Measurements from ENCODE around the gene SMOC1. TPM values are rescaled to one million over a fixed set of nuclear protein-coding genes. Genes with fewer than 3 reads are reported as not detected.

Gene SMOC1
- total RNA-seq, 3 donors from 2014 or later (not counting 1 experiment from before 2014, with no cell fraction given), result not detected

- no peak for ATAC-seq
- Histone ChIP-seq H3K27me3 (ENCODE audit: control insufficient read depth, insufficient read depth, low read length) (no peaks in the 10 kb centered on the region), H3K9me3 (ENCODE audit: control insufficient read depth, insufficient read depth, low read length) (peaks cover 3% of the 10 kb centered on the region), H3K36me3 (ENCODE audit: control insufficient read depth, insufficient read depth, low read length) (no peaks in the 10 kb centered on the region), H3K27ac (ENCODE audit: low read length) (no peak overlapping the region), H3K4me1 (ENCODE audit: control insufficient read depth, insufficient read depth, low read length) (no peaks in the 10 kb centered on the region), H3K4me3 (ENCODE audit: low read length) (no peak overlapping the region)
- DNase-seq, result no peak
- H3K27ac Mint-ChIP-seq, result no peak overlapping the region
- 77% methylated on average over 5 of the region's 5 CpGs for WGBS (ENCODE audit: insufficient coverage)
- peaks cover 19% of the 10 kb centered on the region for H3K36me3 Mint-ChIP-seq
- intact Hi-C loops (cut with micrococcal nuclease), result no loop called here
- no peak overlapping the region for H3K4me3 Mint-ChIP-seq
- H3K4me1 Mint-ChIP-seq, result no peaks in the 10 kb centered on the region
- peaks cover 27 to 86% of the 10 kb centered on the region in 2 donors for H3K27me3 Mint-ChIP-seq (ENCODE audit: low read depth in 2 of 2)
- TF ChIP-seq CTCF (IDR thresholded peaks at IDR 0.05), result no peak
- peaks cover 9% of the 10 kb centered on the region in 2 donors for H3K9me3 Mint-ChIP-seq
Measured at GRCh38 chr14:69895109-69895508, 15.9 kb downstream of the SMOC1 start.

- no peak overlapping the region for H3K27ac ChIP-seq (ENCODE audit: low read length)
- H3K4me1 ChIP-seq (ENCODE audit: control insufficient read depth, insufficient read depth, low read length), result no peaks in the 10 kb centered on the region
- H3K27ac Mint-ChIP-seq, result no peak overlapping the region
- H3K27me3 Mint-ChIP-seq (ENCODE audit: low read depth in 2 of 2), result peaks cover 27 to 76% of the 10 kb centered on the region in 2 donors
- peaks cover 19% of the 10 kb centered on the region for H3K36me3 Mint-ChIP-seq
- no peak overlapping the region for H3K4me3 ChIP-seq (ENCODE audit: low read length)
- no peaks in the 10 kb centered on the region for H3K27me3 ChIP-seq (ENCODE audit: control insufficient read depth, insufficient read depth, low read length)
- no peaks in the 10 kb centered on the region for H3K36me3 ChIP-seq (ENCODE audit: control insufficient read depth, insufficient read depth, low read length)
- whole genome bisulfite sequencing (ENCODE audit: insufficient coverage), result 100% methylated on average over 1 of the region's 2 CpGs
- ATAC-seq, result no peak
- H3K4me3 Mint-ChIP-seq, result no peak overlapping the region
- TF ChIP-seq CTCF (IDR thresholded peaks at IDR 0.05), result no peak
- peaks cover 9% of the 10 kb centered on the region in 2 donors for H3K9me3 Mint-ChIP-seq
- no peak for DNase-seq
- peaks cover 3% of the 10 kb centered on the region for H3K9me3 ChIP-seq (ENCODE audit: control insufficient read depth, insufficient read depth, low read length)
- intact Hi-C loops (cut with micrococcal nuclease), result no loop called here
- H3K4me1 Mint-ChIP-seq, result no peaks in the 10 kb centered on the region
Measured at GRCh38 chr14:69896080-69896479, 16.9 kb downstream of the SMOC1 start.

- no peak for DNase-seq
- no peaks in the 10 kb centered on the region for H3K4me1 Mint-ChIP-seq
- no peak overlapping the region for H3K4me3 Mint-ChIP-seq
- no peak for ATAC-seq
- Histone ChIP-seq H3K4me3 (ENCODE audit: low read length) (no peak overlapping the region), H3K9me3 (ENCODE audit: control insufficient read depth, insufficient read depth, low read length) (peaks cover 3% of the 10 kb centered on the region), H3K27ac (ENCODE audit: low read length) (no peak overlapping the region), H3K36me3 (ENCODE audit: control insufficient read depth, insufficient read depth, low read length) (no peaks in the 10 kb centered on the region), H3K4me1 (ENCODE audit: control insufficient read depth, insufficient read depth, low read length) (no peaks in the 10 kb centered on the region), H3K27me3 (ENCODE audit: control insufficient read depth, insufficient read depth, low read length) (no peaks in the 10 kb centered on the region)
- WGBS (ENCODE audit: insufficient coverage), result 88% methylated on average over 2 of the region's 2 CpGs
- peaks cover 19% of the 10 kb centered on the region for H3K36me3 Mint-ChIP-seq
- H3K27me3 Mint-ChIP-seq (ENCODE audit: low read depth in 2 of 2), result peaks cover 24 to 68% of the 10 kb centered on the region in 2 donors
- no peak overlapping the region for H3K27ac Mint-ChIP-seq
- no peak for TF ChIP-seq CTCF (IDR thresholded peaks at IDR 0.05)
- peaks cover 9% of the 10 kb centered on the region in 2 donors for H3K9me3 Mint-ChIP-seq
- intact Hi-C loops (cut with micrococcal nuclease), result no loop called here
Measured at GRCh38 chr14:69896972-69897371, 17.8 kb downstream of the SMOC1 start.

GRCh38 chr14:69900603-69901002 lies 21.4 kb downstream of the SMOC1 start:
- no peak for DNase-seq
- Histone ChIP-seq H3K4me1 (ENCODE audit: control insufficient read depth, insufficient read depth, low read length) (no peaks in the 10 kb centered on the region), H3K9me3 (ENCODE audit: control insufficient read depth, insufficient read depth, low read length) (peaks cover 3% of the 10 kb centered on the region), H3K27me3 (ENCODE audit: control insufficient read depth, insufficient read depth, low read length) (no peaks in the 10 kb centered on the region), H3K4me3 (ENCODE audit: low read length) (no peak overlapping the region), H3K27ac (ENCODE audit: low read length) (no peak overlapping the region), H3K36me3 (ENCODE audit: control insufficient read depth, insufficient read depth, low read length) (no peaks in the 10 kb centered on the region)
- no peak overlapping the region for H3K4me3 Mint-ChIP-seq
- TF ChIP-seq CTCF (IDR thresholded peaks at IDR 0.05), result no peak
- peaks cover 12 to 32% of the 10 kb centered on the region in 2 donors for H3K27me3 Mint-ChIP-seq (ENCODE audit: low read depth in 2 of 2)
- no peak for ATAC-seq
- H3K27ac Mint-ChIP-seq, result no peak overlapping the region
- 76% methylated on average over 1 of the region's 1 CpG for WGBS (ENCODE audit: insufficient coverage)
- intact Hi-C loops (cut with micrococcal nuclease), result no loop called here
- H3K9me3 Mint-ChIP-seq, result peaks cover 9% of the 10 kb centered on the region in 2 donors
- H3K4me1 Mint-ChIP-seq, result no peaks in the 10 kb centered on the region
- peaks cover 19% of the 10 kb centered on the region for H3K36me3 Mint-ChIP-seq
